ENCODE measurements around the gene CRIM1. TPM values are rescaled to one million over a fixed set of nuclear protein-coding genes. Genes with fewer than 3 reads are reported as not detected.

The CRIM1 gene
- total and polyA plus RNA-seq, 3 experiments from 2014 or later: 2.5 to 11.1 (median 10.7) TPM

GRCh38 chr2:36511858-36512603, 156.5 kb downstream of the CRIM1 start:
- H3K9me3 ChIP-seq (ENCODE audit: low read length): no peaks in the 10 kb centered on the region
- ChIA-PET CTCF (interaction anchor here (0.8 kb wide), 1 partner anchor 11 kb away, joined by 3 read pairs; no protein-coding TSS in a partner anchor), POLR2A (no interaction called here)
- no peak overlapping the region for H3K27ac Mint-ChIP-seq
- no peaks in the 10 kb centered on the region for H3K9me3 Mint-ChIP-seq
- H3K36me3 Mint-ChIP-seq: peaks cover 12 to 43% (median 17%) of the 10 kb centered on the region in 3 donors
- H3K27me3 Mint-ChIP-seq: no peaks in the 10 kb centered on the region
- no peaks in the 10 kb centered on the region for H3K4me1 Mint-ChIP-seq
- H3K36me3 ChIP-seq (ENCODE audit: insufficient read depth, low read length): no peaks in the 10 kb centered on the region
- no peak overlapping the region for H3K27ac ChIP-seq (ENCODE audit: low read depth, low read length)
- H3K4me3 ChIP-seq (ENCODE audit: low read length): no peak overlapping the region
- no peak overlapping the region for H3K4me3 Mint-ChIP-seq
- DNase-seq: no peak
- no peaks in the 10 kb centered on the region for H3K27me3 ChIP-seq (ENCODE audit: insufficient read depth, low read length, poor library complexity, severe bottlenecking)
- no peaks in the 10 kb centered on the region for H3K4me1 ChIP-seq (ENCODE audit: insufficient read depth, low read length)

DNA sequence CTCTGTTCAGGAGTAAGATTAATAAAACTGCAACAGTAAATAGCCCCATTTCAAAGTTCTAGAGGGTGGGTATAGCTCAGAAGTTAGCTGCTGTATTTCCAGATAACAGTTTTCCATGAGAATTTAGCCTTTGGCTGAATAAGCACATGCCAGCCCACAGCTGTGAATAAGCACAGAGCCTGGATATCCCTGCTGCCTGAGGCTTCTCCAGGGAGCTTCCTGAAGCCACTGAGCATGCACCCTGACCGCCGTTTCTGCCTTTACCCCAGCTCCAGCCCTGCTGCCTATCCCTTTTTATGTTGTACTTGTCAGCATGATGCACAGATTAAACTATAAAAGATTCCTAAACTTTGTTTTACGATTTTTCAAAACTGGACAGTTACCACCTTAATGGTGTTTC, 157.1 kb downstream of the CRIM1 start:
- no peak for DNase-seq
- Mint-ChIP-seq H3K36me3 (peaks cover 12 to 49% (median 19%) of the 10 kb centered on the region in 3 donors), H3K4me1 (no peaks in the 10 kb centered on the region), H3K27me3 (no peaks in the 10 kb centered on the region), H3K4me3 (no peak overlapping the region), H3K9me3 (no peaks in the 10 kb centered on the region), H3K27ac (no peak overlapping the region)
- Histone ChIP-seq H3K4me3 (ENCODE audit: low read length) (no peak overlapping the region), H3K27ac (ENCODE audit: low read depth, low read length) (no peak overlapping the region), H3K4me1 (ENCODE audit: insufficient read depth, low read length) (no peaks in the 10 kb centered on the region), H3K27me3 (ENCODE audit: insufficient read depth, low read length, poor library complexity, severe bottlenecking) (no peaks in the 10 kb centered on the region), H3K9me3 (ENCODE audit: low read length) (no peaks in the 10 kb centered on the region), H3K36me3 (ENCODE audit: insufficient read depth, low read length) (no peaks in the 10 kb centered on the region)
- ChIA-PET CTCF (interaction anchor here (0.8 kb wide), 1 partner anchor 11 kb away, joined by 3 read pairs; no protein-coding TSS in a partner anchor), POLR2A (no interaction called here)

- H3K36me3 Mint-ChIP-seq: peaks cover 12 to 49% (median 19%) of the 10 kb centered on the region in 3 donors
- H3K9me3 Mint-ChIP-seq: no peaks in the 10 kb centered on the region
- H3K4me3 Mint-ChIP-seq: no peak overlapping the region
- H3K27ac Mint-ChIP-seq: no peak overlapping the region
- DNase-seq: no peak
- Histone ChIP-seq H3K4me3 (ENCODE audit: low read length) (no peak overlapping the region), H3K9me3 (ENCODE audit: low read length) (no peaks in the 10 kb centered on the region), H3K36me3 (ENCODE audit: insufficient read depth, low read length) (no peaks in the 10 kb centered on the region), H3K27me3 (ENCODE audit: insufficient read depth, low read length, poor library complexity, severe bottlenecking) (no peaks in the 10 kb centered on the region), H3K27ac (ENCODE audit: low read depth, low read length) (no peak overlapping the region), H3K4me1 (ENCODE audit: insufficient read depth, low read length) (no peaks in the 10 kb centered on the region)
- ChIA-PET CTCF (no interaction called here), POLR2A (no interaction called here)
- H3K4me1 Mint-ChIP-seq: no peaks in the 10 kb centered on the region
- no peaks in the 10 kb centered on the region for H3K27me3 Mint-ChIP-seq
Observed at GRCh38 chr2:36513661-36514060, 158.1 kb downstream of the CRIM1 start.

DNA sequence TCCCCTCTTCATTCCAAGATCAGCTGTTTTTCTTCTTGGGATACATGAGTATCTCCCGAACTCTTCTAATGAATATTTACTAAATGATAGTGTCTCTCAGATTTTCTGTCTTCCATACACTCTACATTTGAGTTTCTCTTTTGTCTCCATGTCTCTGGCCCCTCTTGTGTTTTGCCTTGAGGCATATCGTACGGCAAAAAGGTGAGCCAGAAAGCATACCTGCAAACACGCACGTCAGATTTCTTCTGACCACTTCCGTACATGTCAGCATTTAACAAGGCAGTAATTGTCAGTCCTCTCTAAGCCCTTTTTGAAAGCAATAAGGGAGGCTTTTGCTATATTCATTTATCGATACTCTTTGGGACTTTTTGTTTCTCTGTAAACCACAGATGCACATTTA, 160.0 kb downstream of the CRIM1 start:
- Histone ChIP-seq H3K4me1 (ENCODE audit: insufficient read depth, low read length) (no peaks in the 10 kb centered on the region), H3K36me3 (ENCODE audit: insufficient read depth, low read length) (no peaks in the 10 kb centered on the region), H3K27me3 (ENCODE audit: insufficient read depth, low read length, poor library complexity, severe bottlenecking) (no peaks in the 10 kb centered on the region), H3K27ac (ENCODE audit: low read depth, low read length) (no peak overlapping the region), H3K9me3 (ENCODE audit: low read length) (no peaks in the 10 kb centered on the region), H3K4me3 (ENCODE audit: low read length) (no peak overlapping the region)
- H3K9me3 Mint-ChIP-seq: no peaks in the 10 kb centered on the region
- H3K36me3 Mint-ChIP-seq: peaks cover 12 to 64% (median 22%) of the 10 kb centered on the region in 3 donors
- CTCF ChIA-PET: interaction anchor here (0.9 kb wide), 1 partner anchor 12 kb away, joined by 3 read pairs; no protein-coding TSS in a partner anchor
- peak overlapping the region in 1 of 8 donors; percentile 26 for H3K27ac Mint-ChIP-seq
- H3K27me3 Mint-ChIP-seq: no peaks in the 10 kb centered on the region
- no peaks in the 10 kb centered on the region for H3K4me1 Mint-ChIP-seq
- POLR2A ChIA-PET: no interaction called here
- no peak for DNase-seq
- no peak overlapping the region for H3K4me3 Mint-ChIP-seq

DNA sequence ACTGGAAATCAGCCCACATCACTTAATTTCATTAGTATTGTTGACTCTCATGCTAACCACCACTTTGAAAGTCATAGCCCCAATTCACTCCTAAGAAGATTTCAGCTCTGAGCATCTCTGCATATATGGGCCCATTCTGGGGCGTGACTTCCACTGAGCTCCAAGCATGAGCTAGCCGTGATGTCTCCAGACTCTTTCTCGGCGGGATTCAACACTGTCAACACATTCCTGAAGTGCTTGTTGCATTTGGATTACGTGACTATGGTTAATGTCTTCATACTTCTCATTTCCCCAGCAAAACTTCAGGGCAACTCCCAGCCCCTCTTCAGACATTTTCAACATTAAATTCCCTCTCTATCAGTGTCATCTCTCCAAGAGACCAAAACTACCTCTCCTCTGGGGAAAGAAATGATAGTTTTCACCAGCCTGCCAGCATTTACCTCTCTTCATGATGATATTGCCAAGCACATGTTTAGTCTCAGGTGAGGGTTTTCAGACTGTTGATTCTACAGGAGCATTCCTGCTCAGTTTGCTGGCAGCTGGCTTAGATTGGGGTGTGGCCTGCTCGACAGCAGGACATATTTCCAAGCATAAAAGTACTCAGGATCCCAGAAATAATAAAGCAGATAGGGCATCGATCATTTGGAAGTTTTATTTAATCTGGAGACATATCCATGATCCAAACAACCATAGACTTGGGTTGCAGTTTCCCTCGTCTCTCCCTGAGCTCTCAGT, 160.7 kb downstream of the CRIM1 start:
- Mint-ChIP-seq H3K27me3 (no peaks in the 10 kb centered on the region), H3K9me3 (no peaks in the 10 kb centered on the region), H3K36me3 (peaks cover 12 to 72% (median 22%) of the 10 kb centered on the region in 3 donors), H3K4me1 (no peaks in the 10 kb centered on the region), H3K4me3 (peak overlapping the region in 1 of 7 donors; percentile 3), H3K27ac (peak overlapping the region in 1 of 8 donors; percentile 13)
- no peaks in the 10 kb centered on the region for H3K4me1 ChIP-seq (ENCODE audit: insufficient read depth, low read length)
- H3K27me3 ChIP-seq (ENCODE audit: insufficient read depth, low read length, poor library complexity, severe bottlenecking): no peaks in the 10 kb centered on the region
- no peak for DNase-seq
- H3K36me3 ChIP-seq (ENCODE audit: insufficient read depth, low read length): no peaks in the 10 kb centered on the region
- no peak overlapping the region for H3K4me3 ChIP-seq (ENCODE audit: low read length)
- no peak overlapping the region for H3K27ac ChIP-seq (ENCODE audit: low read depth, low read length)
- POLR2A ChIA-PET: no interaction called here
- no peaks in the 10 kb centered on the region for H3K9me3 ChIP-seq (ENCODE audit: low read length)
- CTCF ChIA-PET: interaction anchor here (0.9 kb wide), 1 partner anchor 11 kb away, joined by 3 read pairs; no protein-coding TSS in a partner anchor

DNA sequence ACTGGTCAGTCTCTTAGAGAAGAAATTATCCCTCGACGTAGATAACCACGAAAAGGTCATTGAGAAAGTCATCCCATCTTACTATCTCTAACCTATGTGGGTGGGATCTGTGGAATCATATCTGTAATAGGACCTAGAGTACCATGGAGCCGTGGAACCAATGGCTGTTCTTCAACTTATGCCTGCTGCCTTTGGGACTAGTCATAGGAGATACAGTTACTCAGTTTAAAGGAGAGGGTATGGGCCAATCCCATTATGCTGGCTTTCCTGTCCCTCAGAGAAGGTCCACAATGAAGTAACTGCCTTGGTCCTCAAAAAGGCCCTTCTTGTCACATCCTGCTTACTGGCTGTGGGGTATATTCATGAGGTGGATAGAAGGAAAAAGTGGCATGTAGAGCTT, 164.9 kb downstream of the CRIM1 start:
- H3K27me3 ChIP-seq (ENCODE audit: insufficient read depth, low read length, poor library complexity, severe bottlenecking): no peaks in the 10 kb centered on the region
- DNase-seq: no peak
- no peak overlapping the region for H3K27ac ChIP-seq (ENCODE audit: low read depth, low read length)
- H3K27ac Mint-ChIP-seq: peak overlapping the region in 1 of 8 donors; percentile 7
- peaks cover 5 to 79% (median 23%) of the 10 kb centered on the region in 3 donors for H3K36me3 Mint-ChIP-seq
- no peaks in the 10 kb centered on the region for H3K4me1 Mint-ChIP-seq
- no peaks in the 10 kb centered on the region for H3K27me3 Mint-ChIP-seq
- no peaks in the 10 kb centered on the region for H3K36me3 ChIP-seq (ENCODE audit: insufficient read depth, low read length)
- ChIA-PET CTCF (no interaction called here), POLR2A (no interaction called here)
- H3K9me3 ChIP-seq (ENCODE audit: low read length): no peaks in the 10 kb centered on the region
- no peak overlapping the region for H3K4me3 ChIP-seq (ENCODE audit: low read length)
- no peaks in the 10 kb centered on the region for H3K4me1 ChIP-seq (ENCODE audit: insufficient read depth, low read length)
- H3K9me3 Mint-ChIP-seq: no peaks in the 10 kb centered on the region
- H3K4me3 Mint-ChIP-seq: no peak overlapping the region

DNA sequence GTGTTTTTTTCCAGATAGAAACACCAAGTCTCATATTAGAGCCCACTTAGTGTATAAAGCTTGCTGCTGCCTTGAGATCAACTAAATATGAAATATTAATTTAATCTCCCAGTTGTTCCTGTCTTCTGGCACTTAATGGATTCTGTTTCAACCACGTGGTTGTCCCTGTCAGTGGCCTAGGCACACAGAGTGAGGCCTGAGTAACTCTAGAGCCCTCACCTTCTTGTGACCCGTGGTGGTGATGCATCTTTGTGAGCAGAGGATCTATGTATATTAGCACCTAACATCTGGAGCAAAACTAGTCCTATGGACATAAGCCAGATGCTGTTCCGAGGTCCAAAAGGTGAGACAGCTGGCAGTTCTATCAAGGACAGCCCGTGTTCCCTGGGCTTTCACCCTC, 167.6 kb downstream of the CRIM1 start:
- no peak overlapping the region for H3K4me3 Mint-ChIP-seq
- no peak for DNase-seq
- H3K9me3 ChIP-seq (ENCODE audit: low read length): no peaks in the 10 kb centered on the region
- H3K4me3 ChIP-seq (ENCODE audit: low read length): no peak overlapping the region
- no peak overlapping the region for H3K27ac ChIP-seq (ENCODE audit: low read depth, low read length)
- no peaks in the 10 kb centered on the region for H3K4me1 Mint-ChIP-seq
- no peaks in the 10 kb centered on the region for H3K4me1 ChIP-seq (ENCODE audit: insufficient read depth, low read length)
- ChIA-PET CTCF (interaction anchor here (1.2 kb wide), 1 partner anchor 10 kb away, joined by 3 read pairs; no protein-coding TSS in a partner anchor), POLR2A (no interaction called here)
- no peaks in the 10 kb centered on the region for H3K27me3 Mint-ChIP-seq
- H3K9me3 Mint-ChIP-seq: no peaks in the 10 kb centered on the region
- H3K36me3 ChIP-seq (ENCODE audit: insufficient read depth, low read length): no peaks in the 10 kb centered on the region
- peak overlapping the region in 1 of 8 donors; percentile 28 for H3K27ac Mint-ChIP-seq
- peaks cover 0 to 75% (median 16%) of the 10 kb centered on the region in 3 donors for H3K36me3 Mint-ChIP-seq
- no peaks in the 10 kb centered on the region for H3K27me3 ChIP-seq (ENCODE audit: insufficient read depth, low read length, poor library complexity, severe bottlenecking)

- Histone ChIP-seq H3K27me3 (ENCODE audit: insufficient read depth, low read length, poor library complexity, severe bottlenecking) (no peaks in the 10 kb centered on the region), H3K4me3 (ENCODE audit: low read length) (no peak overlapping the region), H3K36me3 (ENCODE audit: insufficient read depth, low read length) (no peaks in the 10 kb centered on the region), H3K4me1 (ENCODE audit: insufficient read depth, low read length) (no peaks in the 10 kb centered on the region), H3K27ac (ENCODE audit: low read depth, low read length) (no peak overlapping the region), H3K9me3 (ENCODE audit: low read length) (no peaks in the 10 kb centered on the region)
- Mint-ChIP-seq H3K27me3 (no peaks in the 10 kb centered on the region), H3K4me3 (no peak overlapping the region), H3K36me3 (peaks cover 0 to 64% (median 13%) of the 10 kb centered on the region in 3 donors), H3K4me1 (no peaks in the 10 kb centered on the region), H3K9me3 (no peaks in the 10 kb centered on the region), H3K27ac (no peak overlapping the region)
- CTCF ChIA-PET: no interaction called here
- POLR2A ChIA-PET: no interaction called here
- DNase-seq: no peak
Observed at GRCh38 chr2:36525245-36525644, 169.7 kb downstream of the CRIM1 start.
